PC-9 (cell line): ENCODE measurements around the gene PHLPP1. TPM values are rescaled to one million over a fixed set of nuclear protein-coding genes. Genes with fewer than 3 reads are reported as not detected.

Experiments
- BruUV-seq: library from RNA; stranded (reverse); fragments of 400-500 nt; replicated peaks from 2 replicates; lab custom pipeline; 2021; lab: Mats Ljungman, UMichigan
- CTCF ChIA-PET: fragments of 300-600 bp; sonication (Branson Sonifier 250); formaldehyde crosslinking; loops from one replicate; lab custom pipeline; 2022; ENCODE audit warnings: antibody characterized with exemption; lab: Charles Lee
- POLR2A ChIA-PET: fragments of 300-600 bp; sonication (Branson Sonifier 250); formaldehyde crosslinking; loops from one replicate; lab custom pipeline; 2022; ENCODE audit warnings: antibody characterized with exemption; ENCODE audit not compliant: unreplicated experiment; lab: Charles Lee
- DNase-seq, 2 experiments: peaks; one replicate each; pipeline versions ENCODE4 v3.0.0 to v3.0.0-alpha.2; 2015 to 2022; ENCODE audit warnings: mixed read lengths in 1 of 2
- H2AFZ ChIP-seq: fragments of 200-600 bp; sonication (generic); 2 replicates; pipeline ENCODE4 v1.8.1; 2017; ENCODE audit warnings: antibody characterized with exemption
- H3F3A ChIP-seq: fragments of 200-600 bp; sonication (generic); 2 replicates; pipeline ENCODE4 v1.8.1; 2017; ENCODE audit warnings: antibody characterized with exemption, mild to moderate bottlenecking, low read depth; ENCODE audit not compliant: insufficient read depth
- H3K27ac ChIP-seq: fragments of 200-600 bp; sonication (generic); 2 replicates; pipeline ENCODE4 v1.6.1; 2016; ENCODE audit warnings: mixed run types
- H3K27me3 ChIP-seq: fragments of 200-600 bp; sonication (generic); 2 replicates; pipeline ENCODE4 v1.6.1; 2016; ENCODE audit warnings: low read depth, mixed run types; ENCODE audit not compliant: insufficient read depth
- H3K36me3 ChIP-seq: fragments of 200-600 bp; sonication (generic); 2 replicates; pipeline ENCODE4 v1.6.1; 2016; ENCODE audit warnings: low read depth, mixed run types
- H3K4me1 ChIP-seq: fragments of 200-600 bp; sonication (generic); replicated peaks from 2 replicates; pipeline ENCODE4 v1.6.1; 2016; ENCODE audit warnings: mixed run types; ENCODE audit not compliant: insufficient read depth
- H3K4me2 ChIP-seq: fragments of 200-600 bp; sonication (generic); 2 replicates; pipeline ENCODE4 v1.6.1; 2017; ENCODE audit warnings: mixed run types
- H3K4me3 ChIP-seq: fragments of 200-600 bp; sonication (generic); 2 replicates; pipeline ENCODE4 v1.6.1; 2016; ENCODE audit warnings: mixed run types
- H3K79me2 ChIP-seq: fragments of 200-600 bp; sonication (generic); 2 replicates; pipeline ENCODE4 v1.6.1; 2017; ENCODE audit warnings: low read depth, mixed run types
- H3K9me2 ChIP-seq: fragments of 200-600 bp; sonication (generic); 2 replicates; pipeline ENCODE4 v1.8.1; 2017; ENCODE audit warnings: mild to moderate bottlenecking; ENCODE audit not compliant: insufficient read depth
- H3K9me3 ChIP-seq: fragments of 200-600 bp; sonication (generic); 2 replicates; pipeline ENCODE4 v1.8.1; 2016; ENCODE audit warnings: low read depth; ENCODE audit not compliant: insufficient read depth
- H4K20me1 ChIP-seq: fragments of 200-600 bp; sonication (generic); 2 replicates; pipeline ENCODE4 v1.8.1; 2017; ENCODE audit not compliant: insufficient read depth
- CTCF ChIP-seq: fragments of 200-600 bp; sonication (generic); conservative IDR thresholded peaks from 2 replicates; pipeline ENCODE4 v1.6.1; 2017; ENCODE audit warnings: mixed run types, antibody characterized with exemption, mild to moderate bottlenecking, moderate library complexity
- EZH2 ChIP-seq: fragments of 200-600 bp; sonication (generic); IDR thresholded peaks from 2 replicates; pipeline ENCODE4 v1.8.0; 2017; ENCODE audit warnings: antibody characterized with exemption, low read depth
- intact Hi-C: fragments of 100-400 bp; cut with micrococcal nuclease; formaldehyde crosslinking; loops from one replicate; pipeline ENCODE4 v1.10.0; 2022; ENCODE audit not compliant: unreplicated experiment
- total RNA-seq: library from RNA; stranded (reverse); gene quantifications from 2 replicates; pipeline ENCODE4 v1.2.3, GENCODE V29; 2021

The PHLPP1 gene
- total RNA-seq, 1 experiment from 2014 or later, result 21.1 TPM

DNA sequence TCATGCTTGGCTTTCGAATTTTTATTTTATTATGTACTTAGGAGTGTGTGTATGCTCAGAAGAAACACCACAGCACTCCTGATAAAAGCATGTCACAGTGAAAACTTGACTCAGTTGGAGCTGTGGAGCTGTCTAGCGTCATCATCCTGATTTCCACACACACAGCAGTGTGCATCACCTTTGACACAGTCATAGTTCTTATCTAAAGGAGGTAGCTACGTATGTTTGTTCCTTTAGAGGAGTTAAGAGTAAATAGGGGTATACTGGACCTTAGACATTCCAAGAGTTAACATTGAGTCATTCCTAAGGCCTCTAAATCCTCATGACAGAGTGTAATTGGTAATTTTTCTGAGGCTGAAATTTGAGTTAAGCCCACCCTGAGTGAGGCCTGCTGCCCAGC is 96.9 kb downstream of the PHLPP1 start:
- ChIA-PET CTCF (interaction anchor here (0.5 to 0.8 kb wide), 2 partner anchors 13 to 97 kb away, joined by 3 to 4 read pairs; partner anchors contain the start of gene PHLPP1), POLR2A (no interaction called here)
- Histone ChIP-seq H2AFZ (no peak overlapping the region), H3K4me2 (peak overlapping the region; percentile 46), H3K9me2 (no peaks in the 10 kb centered on the region), H3K36me3 (no peaks in the 10 kb centered on the region), H4K20me1 (no peaks in the 10 kb centered on the region), H3K79me2 (peaks cover 55% of the 10 kb centered on the region), H3F3A (peaks cover 5% of the 10 kb centered on the region; the same call in 1 of the 2 replicates), H3K27ac (peak overlapping the region; percentile 59), H3K4me1 (peaks cover 34% of the 10 kb centered on the region), H3K9me3 (no peaks in the 10 kb centered on the region), H3K27me3 (no peaks in the 10 kb centered on the region), H3K4me3 (no peak overlapping the region)
- DNase-seq, result peak in 1 of 2 experiments; percentile 62
- intact Hi-C loops, result no loop called here
- BruUV-seq, result no TSS peak
- no peak for TF ChIP-seq CTCF
- no peak for TF ChIP-seq EZH2

GRCh38 chr18:62812876-62813275 is 97.5 kb downstream of the PHLPP1 start:
- no peaks in the 10 kb centered on the region for H3K27me3 ChIP-seq
- POLR2A ChIA-PET, result no interaction called here
- H3K27ac ChIP-seq, result peak overlapping the region; percentile 59
- BruUV-seq, result no TSS peak
- no peak for DNase-seq
- peaks cover 34% of the 10 kb centered on the region for H3K4me1 ChIP-seq
- H3K4me3 ChIP-seq, result no peak overlapping the region
- intact Hi-C loops, result no loop called here
- H4K20me1 ChIP-seq, result no peaks in the 10 kb centered on the region
- peaks cover 5% of the 10 kb centered on the region; the same call in 1 of the 2 replicates for H3F3A ChIP-seq
- no peaks in the 10 kb centered on the region for H3K9me3 ChIP-seq
- H3K4me2 ChIP-seq, result peak overlapping the region; percentile 46; the same call in 1 of the 2 replicates
- H3K9me2 ChIP-seq, result no peaks in the 10 kb centered on the region
- no peaks in the 10 kb centered on the region for H3K36me3 ChIP-seq
- CTCF ChIA-PET, result no interaction called here
- H2AFZ ChIP-seq, result no peak overlapping the region
- TF ChIP-seq CTCF (no peak), EZH2 (no peak)
- H3K79me2 ChIP-seq, result peaks cover 50% of the 10 kb centered on the region

- H3K36me3 ChIP-seq, result no peaks in the 10 kb centered on the region
- H3K27ac ChIP-seq, result no peak overlapping the region
- CTCF ChIA-PET, result no interaction called here
- no peak overlapping the region for H3K4me3 ChIP-seq
- BruUV-seq, result no TSS peak
- intact Hi-C loops, result no loop called here
- H3K27me3 ChIP-seq, result no peaks in the 10 kb centered on the region
- no peaks in the 10 kb centered on the region for H3K9me3 ChIP-seq
- H3K4me2 ChIP-seq, result no peak overlapping the region
- H3K9me2 ChIP-seq, result no peaks in the 10 kb centered on the region
- peaks cover 41% of the 10 kb centered on the region for H3K79me2 ChIP-seq
- no peak for DNase-seq
- no peak overlapping the region for H2AFZ ChIP-seq
- peaks cover 5% of the 10 kb centered on the region; the same call in 1 of the 2 replicates for H3F3A ChIP-seq
- no peaks in the 10 kb centered on the region for H4K20me1 ChIP-seq
- TF ChIP-seq CTCF, result no peak
- no peak for TF ChIP-seq EZH2
- H3K4me1 ChIP-seq, result peaks cover 34% of the 10 kb centered on the region
- POLR2A ChIA-PET, result no interaction called here
Observed at GRCh38 chr18:62814132-62814759, 98.9 kb downstream of the PHLPP1 start.
